LNCAP (cell line): ENCODE data around the gene DDX28.

ENCODE experiments used
- CTCF ChIP-seq: fragments of 450-650 bp; IDR thresholded peaks from 2 replicates; pipeline ENCODE4 v1.5.1; 2017; ENCODE audit warnings: mild to moderate bottlenecking

DDX28 gene

GRCh38 chr16:67988675-67989074, 34.4 kb downstream of the DDX28 start:
- TF ChIP-seq CTCF: no peak

GRCh38 chr16:67987460-67988160, 35.4 kb downstream of the DDX28 start:
- TF ChIP-seq CTCF: no peak

- no peak for TF ChIP-seq CTCF
Observed at GRCh38 chr16:67986949-67987348, 36.1 kb downstream of the DDX28 start.

- no peak for TF ChIP-seq CTCF
Observed at GRCh38 chr16:67982011-67982696, 40.9 kb downstream of the DDX28 start.

- TF ChIP-seq CTCF: no peak
Observed at GRCh38 chr16:67979955-67980678, 42.9 kb downstream of the DDX28 start, which contains the start of gene DPEP3. Gene DPEP3 (minus strand): TSS chr16:67980499. CDS start chr16:67980380, 119 bp downstream.

- TF ChIP-seq CTCF: no peak
Observed at GRCh38 chr16:67977469-67978227, 45.4 kb downstream of the DDX28 start.

GRCh38 chr16:67977005-67977404, 46.0 kb downstream of the DDX28 start:
- no peak for TF ChIP-seq CTCF
